ENCODE data around the gene SNRNP70.
"Not testable (repeated sequence)": the region's sequence is repeated elsewhere in the genome, so short reads cannot be mapped to it uniquely, and the experiment has no call there.

The SNRNP70 gene

GRCh38 chr19:49085020-49085867, at the start of gene SNRNP70:
TSS of gene SNRNP70 (plus strand) at chr19:49085451. CDS start at chr19:49086415, 964 bp downstream.
- DNase-seq: peak; percentile 76

GRCh38 chr19:49036815-49037214, 48.4 kb upstream of the SNRNP70 start, which contains the start of gene CGB1:
TSS of gene CGB1 (minus strand) at chr19:49036895. CDS start at chr19:49036711, 184 bp downstream.
- DNase-seq: not testable (repeated sequence)

- not testable (repeated sequence) for DNase-seq
These were observed 47.1 kb upstream of the SNRNP70 start for GRCh38 chr19:49038111-49038510.

GRCh38 chr19:49038557-49039276, 46.5 kb upstream of the SNRNP70 start:
- DNase-seq: not testable (repeated sequence)

GRCh38 chr19:49039736-49040135, 45.5 kb upstream of the SNRNP70 start:
- DNase-seq: not testable (repeated sequence)

GRCh38 chr19:49042177-49042576, 43.1 kb upstream of the SNRNP70 start:
- DNase-seq: no peak

- DNase-seq: not testable (repeated sequence)
These were observed 42.6 kb upstream of the SNRNP70 start for GRCh38 chr19:49042666-49043065.

GRCh38 chr19:49043548-49043947, 41.7 kb upstream of the SNRNP70 start, which contains the start of gene CGB5:
TSS of gene CGB5 (plus strand) at chr19:49043848. CDS start at chr19:49044210, 362 bp downstream.
- not testable (repeated sequence) for DNase-seq

GRCh38 chr19:49049011-49049410, 36.2 kb upstream of the SNRNP70 start, which contains the start of gene CGB8:
TSS of gene CGB8 (minus strand) at chr19:49049111. CDS start at chr19:49048739, 372 bp downstream.
- DNase-seq: not testable (repeated sequence)

GRCh38 chr19:49049834-49050233, 35.4 kb upstream of the SNRNP70 start:
- not testable (repeated sequence) for DNase-seq

- not testable (repeated sequence) for DNase-seq
These were observed 34.7 kb upstream of the SNRNP70 start for GRCh38 chr19:49050376-49051033.

GRCh38 chr19:49056101-49056901, 28.9 kb upstream of the SNRNP70 start:
- DNase-seq: no peak

- not testable (repeated sequence) for DNase-seq
These were observed 28.2 kb upstream of the SNRNP70 start for GRCh38 chr19:49056902-49057596.

- DNase-seq: no peak
These were observed 27.5 kb upstream of the SNRNP70 start, which contains the start of gene CGB7 for GRCh38 chr19:49057636-49058234. TSS of gene CGB7 (minus strand) at chr19:49057749. CDS start at chr19:49055375, 2,374 bp downstream.

GRCh38 chr19:49058562-49058961, 26.7 kb upstream of the SNRNP70 start:
- no peak for DNase-seq

- no peak for DNase-seq
These were observed 26.2 kb upstream of the SNRNP70 start for GRCh38 chr19:49059053-49059452.

- DNase-seq: no peak
These were observed 24.3 kb upstream of the SNRNP70 start for GRCh38 chr19:49061000-49061399.

- DNase-seq: no peak
These were observed 23.8 kb upstream of the SNRNP70 start for GRCh38 chr19:49061445-49061844.

GRCh38 chr19:49064029-49064629, 21.1 kb upstream of the SNRNP70 start:
- DNase-seq: no peak
